MM.1S (cell line): ENCODE results near the gene INPP4A.
A peak's percentile ranks its signal among the peaks of the same experiment; 100 is the strongest.

Source experiments
- DNase-seq: peaks from one replicate; pipeline ENCODE4 v3.0.0-alpha.2; 2015
- H2AFZ ChIP-seq: fragments of 300-600 bp; sonication (generic); 2 replicates; pipeline ENCODE4 v1.6.0; 2016; ENCODE audit warnings: antibody characterized with exemption, low read length
- H3F3A ChIP-seq: fragments of 300-600 bp; sonication (generic); 2 replicates; pipeline ENCODE4 v1.6.1; 2016; ENCODE audit warnings: mild to moderate bottlenecking, antibody characterized with exemption, low read length, moderate library complexity, mixed read lengths; ENCODE audit not compliant: insufficient read depth
- H3K27ac ChIP-seq: fragments of 300-600 bp; sonication (generic); 2 replicates; pipeline ENCODE4 v1.5.1; 2016; ENCODE audit warnings: mild to moderate bottlenecking, low read length
- H3K27me3 ChIP-seq: fragments of 300-600 bp; sonication (generic); replicated peaks from 2 replicates; pipeline ENCODE4 v1.6.0; 2016; ENCODE audit warnings: low read length; ENCODE audit not compliant: insufficient read depth
- H3K36me3 ChIP-seq: fragments of 300-600 bp; sonication (generic); replicated peaks from 2 replicates; pipeline ENCODE4 v1.6.1; 2016; ENCODE audit warnings: mild to moderate bottlenecking, low read length, mixed read lengths; ENCODE audit not compliant: insufficient read depth
- H3K4me1 ChIP-seq: fragments of 300-600 bp; sonication (generic); 2 replicates; pipeline ENCODE4 v1.6.1; 2016; ENCODE audit warnings: low read length, mixed read lengths
- H3K4me2 ChIP-seq: fragments of 300-600 bp; sonication (generic); 2 replicates; pipeline ENCODE4 v1.6.0; 2016; ENCODE audit warnings: low read depth, low read length
- H3K4me3 ChIP-seq: fragments of 300-600 bp; sonication (generic); 2 replicates; pipeline ENCODE4 v1.5.1; 2016; ENCODE audit warnings: low read length, mixed read lengths
- H3K79me2 ChIP-seq: fragments of 300-600 bp; sonication (generic); 2 replicates; pipeline ENCODE4 v1.6.1; 2016; ENCODE audit warnings: mixed run types, low read length, mixed read lengths
- H3K9ac ChIP-seq: fragments of 300-600 bp; sonication (generic); 2 replicates; pipeline ENCODE4 v1.6.1; 2016; ENCODE audit warnings: low read length, mixed read lengths
- H3K9me2 ChIP-seq: fragments of 300-600 bp; sonication (generic); replicated peaks from 2 replicates; pipeline ENCODE4 v1.6.1; 2016; ENCODE audit warnings: mild to moderate bottlenecking, low read length, mixed read lengths; ENCODE audit not compliant: insufficient read depth
- H3K9me3 ChIP-seq: fragments of 300-600 bp; sonication (generic); replicated peaks from 2 replicates; pipeline ENCODE4 v1.6.1; 2016; ENCODE audit warnings: mild to moderate bottlenecking, low read length, mixed read lengths; ENCODE audit not compliant: insufficient read depth
- H4K20me1 ChIP-seq: fragments of 300-600 bp; sonication (generic); 2 replicates; pipeline ENCODE4 v1.6.1; 2016; ENCODE audit warnings: mild to moderate bottlenecking, low read length, moderate library complexity, mixed read lengths; ENCODE audit not compliant: insufficient read depth
- EZH2 ChIP-seq: fragments of 300-600 bp; sonication (generic); optimal IDR thresholded peaks from 2 replicates; pipeline ENCODE3; 2017; ENCODE audit warnings: low read depth, mild to moderate bottlenecking, antibody characterized with exemption, low read length, mixed read lengths
- EZH2phosphoT487 ChIP-seq: fragments of 300-600 bp; sonication (generic); IDR thresholded peaks from 2 replicates; pipeline ENCODE4 v1.6.1; 2018; ENCODE audit warnings: antibody characterized with exemption, low read length
- TF ChIP-seq, protein P1 (sequence below): fragments of 300-600 bp; sonication (generic); IDR thresholded peaks from 2 replicates; pipeline ENCODE4 v1.5.1; 2016; ENCODE audit warnings: antibody characterized with exemption, low read length, mixed read lengths

Gene INPP4A

DNA sequence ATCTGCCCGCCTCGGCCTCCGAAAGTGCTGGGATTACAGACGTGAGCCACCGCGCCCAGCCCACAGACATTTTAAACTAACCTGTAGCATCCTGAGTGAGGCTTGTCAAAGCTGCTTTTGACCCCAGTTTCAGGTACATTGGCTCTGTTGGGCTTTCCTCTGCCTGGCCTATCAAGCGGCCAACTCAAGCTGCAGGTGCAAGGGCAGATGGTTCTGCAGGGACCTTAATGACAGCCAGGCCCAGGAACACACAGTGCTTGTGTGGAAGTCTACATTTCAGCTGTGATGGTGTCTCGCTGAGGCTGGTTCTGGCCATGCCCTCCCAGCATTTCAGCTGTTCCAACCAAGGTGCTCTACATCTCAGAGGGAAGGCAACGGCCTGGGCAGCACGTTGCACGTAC is 18.4 kb downstream of the INPP4A start:
- DNase-seq: peak; percentile 95
- Histone ChIP-seq H2AFZ (no peak overlapping the region), H3F3A (peaks cover 79% of the 10 kb centered on the region), H3K27me3 (no peaks in the 10 kb centered on the region), H3K79me2 (peaks cover 80% of the 10 kb centered on the region), H3K9ac (peak overlapping the region; percentile 86), H3K36me3 (no peaks in the 10 kb centered on the region), H3K9me3 (no peaks in the 10 kb centered on the region), H3K9me2 (no peaks in the 10 kb centered on the region), H4K20me1 (no peaks in the 10 kb centered on the region), H3K4me2 (peak overlapping the region; percentile 77), H3K4me3 (peak overlapping the region; percentile 24; the same call in 1 of the 2 replicates), H3K27ac (peak overlapping the region; percentile 99), H3K4me1 (peaks cover 82% of the 10 kb centered on the region)
- TF ChIP-seq EZH2phosphoT487 (no peak), EZH2 (no peak)
- TF ChIP-seq, protein P1, sequence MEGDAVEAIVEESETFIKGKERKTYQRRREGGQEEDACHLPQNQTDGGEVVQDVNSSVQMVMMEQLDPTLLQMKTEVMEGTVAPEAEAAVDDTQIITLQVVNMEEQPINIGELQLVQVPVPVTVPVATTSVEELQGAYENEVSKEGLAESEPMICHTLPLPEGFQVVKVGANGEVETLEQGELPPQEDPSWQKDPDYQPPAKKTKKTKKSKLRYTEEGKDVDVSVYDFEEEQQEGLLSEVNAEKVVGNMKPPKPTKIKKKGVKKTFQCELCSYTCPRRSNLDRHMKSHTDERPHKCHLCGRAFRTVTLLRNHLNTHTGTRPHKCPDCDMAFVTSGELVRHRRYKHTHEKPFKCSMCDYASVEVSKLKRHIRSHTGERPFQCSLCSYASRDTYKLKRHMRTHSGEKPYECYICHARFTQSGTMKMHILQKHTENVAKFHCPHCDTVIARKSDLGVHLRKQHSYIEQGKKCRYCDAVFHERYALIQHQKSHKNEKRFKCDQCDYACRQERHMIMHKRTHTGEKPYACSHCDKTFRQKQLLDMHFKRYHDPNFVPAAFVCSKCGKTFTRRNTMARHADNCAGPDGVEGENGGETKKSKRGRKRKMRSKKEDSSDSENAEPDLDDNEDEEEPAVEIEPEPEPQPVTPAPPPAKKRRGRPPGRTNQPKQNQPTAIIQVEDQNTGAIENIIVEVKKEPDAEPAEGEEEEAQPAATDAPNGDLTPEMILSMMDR: no peak

DNA sequence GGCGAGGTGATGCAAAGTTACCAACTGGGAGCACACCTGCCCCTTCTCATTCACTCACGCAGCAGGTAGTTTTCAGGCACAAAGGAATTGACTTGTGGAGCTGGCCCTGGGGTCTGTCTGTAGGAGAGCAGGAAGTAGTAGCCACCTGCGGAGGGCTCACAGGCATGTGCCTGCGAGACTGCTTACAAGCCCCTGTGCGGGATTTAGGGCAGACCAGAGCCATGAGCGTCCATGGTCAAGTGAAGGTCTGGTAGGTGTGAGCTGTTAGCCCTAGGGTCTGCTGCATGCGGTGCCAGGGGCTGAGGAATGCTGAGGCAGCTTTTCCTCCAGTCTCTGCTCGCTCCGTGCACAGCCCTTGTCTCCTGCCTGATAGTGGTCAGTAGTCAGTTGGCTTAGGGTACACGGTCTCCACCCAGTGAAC is 18.9 kb downstream of the INPP4A start:
- peak; percentile 61 for DNase-seq
- Histone ChIP-seq H3K36me3 (no peaks in the 10 kb centered on the region), H3K27me3 (no peaks in the 10 kb centered on the region), H3K9me2 (no peaks in the 10 kb centered on the region), H3K4me1 (peaks cover 82% of the 10 kb centered on the region), H3K79me2 (peaks cover 80% of the 10 kb centered on the region), H2AFZ (no peak overlapping the region), H3K4me2 (peak overlapping the region; percentile 77), H3K9ac (peak overlapping the region; percentile 86), H3K4me3 (peak overlapping the region; percentile 24; the same call in 1 of the 2 replicates), H3F3A (peaks cover 74% of the 10 kb centered on the region), H3K9me3 (no peaks in the 10 kb centered on the region), H3K27ac (peak overlapping the region; percentile 99), H4K20me1 (no peaks in the 10 kb centered on the region)
- TF ChIP-seq EZH2: no peak
- TF ChIP-seq, protein P1: no peak
- no peak for TF ChIP-seq EZH2phosphoT487

DNA sequence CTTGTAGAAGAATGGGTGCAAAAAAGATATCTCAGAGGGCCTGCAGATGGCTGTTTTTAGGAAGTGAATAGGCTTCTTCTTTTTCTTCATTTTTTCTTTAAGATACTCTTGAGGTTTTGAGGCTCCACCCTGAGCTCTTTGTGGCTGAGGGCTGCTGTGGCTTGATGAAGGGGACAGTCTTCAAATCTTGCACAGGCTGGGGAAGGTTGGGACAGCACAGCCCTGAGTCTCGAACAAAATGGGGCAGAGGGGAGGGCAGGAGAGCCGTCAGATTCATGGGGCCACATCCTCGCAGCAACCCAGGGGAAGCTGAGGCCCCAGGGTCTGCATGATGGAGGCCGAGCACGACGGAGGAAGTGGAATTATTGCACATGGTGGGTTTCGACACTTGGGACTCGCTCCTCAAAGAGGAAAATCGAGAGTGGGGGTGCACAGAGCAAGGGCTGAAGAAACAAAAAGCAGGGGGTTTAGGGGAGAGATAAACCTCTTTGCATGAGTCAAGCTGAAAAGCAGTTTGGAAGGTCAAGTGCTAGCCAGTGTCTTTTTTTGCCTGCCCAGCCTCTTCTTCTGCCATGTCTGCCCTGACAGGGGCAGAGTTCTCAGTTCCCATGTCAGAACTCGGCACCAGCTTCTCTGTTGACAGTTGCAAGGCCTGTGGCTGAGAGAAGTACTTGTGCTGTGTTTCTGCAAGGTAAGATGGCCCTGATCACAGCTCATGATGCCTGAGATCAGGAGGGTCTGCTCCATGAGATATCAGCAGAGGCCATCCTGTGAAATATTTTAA is 19.5 kb downstream of the INPP4A start:
- no peaks in the 10 kb centered on the region for H3K9me3 ChIP-seq
- no peaks in the 10 kb centered on the region for H3K9me2 ChIP-seq
- H3F3A ChIP-seq: peaks cover 68% of the 10 kb centered on the region
- no peaks in the 10 kb centered on the region for H3K36me3 ChIP-seq
- H3K79me2 ChIP-seq: peaks cover 80% of the 10 kb centered on the region
- H3K4me1 ChIP-seq: peaks cover 81% of the 10 kb centered on the region
- peak; percentile 66 for DNase-seq
- H3K4me3 ChIP-seq: peak overlapping the region; percentile 5; the same call in 1 of the 2 replicates
- H4K20me1 ChIP-seq: no peaks in the 10 kb centered on the region
- H3K4me2 ChIP-seq: peak overlapping the region; percentile 77
- TF ChIP-seq EZH2 (no peak), EZH2phosphoT487 (no peak)
- TF ChIP-seq, protein P1: no peak
- H3K27me3 ChIP-seq: no peaks in the 10 kb centered on the region
- no peak overlapping the region for H2AFZ ChIP-seq
- peak overlapping the region; percentile 99 for H3K27ac ChIP-seq
- peak overlapping the region; percentile 86 for H3K9ac ChIP-seq
